ENCODE data around the gene MAML3. TPM values are rescaled to one million over a fixed set of nuclear protein-coding genes. Genes with fewer than 3 reads are reported as not detected.

MAML3 gene
- total RNA-seq, 1 experiment from 2014 or later = 0.89 TPM

GRCh38 chr4:139767168-139767567 lies 386.8 kb downstream of the MAML3 start:
- DNase-seq (ENCODE audit: unreplicated experiment) = no peak
- no peaks in the 10 kb centered on the region for H3K27me3 Mint-ChIP-seq (ENCODE audit: insufficient read depth, unreplicated experiment)
- BruUV-seq (replicated peaks) = no TSS peak
- intact Hi-C loops (cut with micrococcal nuclease) = no loop called here
- no peaks in the 10 kb centered on the region for H3K36me3 Mint-ChIP-seq (ENCODE audit: insufficient read depth, unreplicated experiment)
- H3K4me3 Mint-ChIP-seq (ENCODE audit: unreplicated experiment) = no peak overlapping the region
- H3K27ac Mint-ChIP-seq (ENCODE audit: low read depth, unreplicated experiment) = no peak overlapping the region
- no peaks in the 10 kb centered on the region for H3K9me3 Mint-ChIP-seq (ENCODE audit: unreplicated experiment)
- POLR2A ChIA-PET = no interaction called here
- CTCF ChIA-PET = no interaction called here
- H3K4me1 Mint-ChIP-seq (ENCODE audit: insufficient read depth, unreplicated experiment) = no peaks in the 10 kb centered on the region
- no peak for TF ChIP-seq CTCF (IDR thresholded peaks at IDR 0.05; ENCODE audit: unreplicated experiment)

- no TSS peak for BruUV-seq (replicated peaks)
- Mint-ChIP-seq H3K36me3 (ENCODE audit: insufficient read depth, unreplicated experiment) (no peaks in the 10 kb centered on the region), H3K4me3 (ENCODE audit: unreplicated experiment) (no peak overlapping the region)
Observed at GRCh38 chr4:139764686-139765310, 389.2 kb downstream of the MAML3 start.

GRCh38 chr4:139764182-139764581 lies 389.8 kb downstream of the MAML3 start:
- Mint-ChIP-seq H3K4me1 (ENCODE audit: insufficient read depth, unreplicated experiment) (no peaks in the 10 kb centered on the region), H3K36me3 (ENCODE audit: insufficient read depth, unreplicated experiment) (no peaks in the 10 kb centered on the region), H3K4me3 (ENCODE audit: unreplicated experiment) (no peak overlapping the region), H3K27me3 (ENCODE audit: insufficient read depth, unreplicated experiment) (no peaks in the 10 kb centered on the region), H3K27ac (ENCODE audit: low read depth, unreplicated experiment) (no peak overlapping the region), H3K9me3 (ENCODE audit: unreplicated experiment) (no peaks in the 10 kb centered on the region)
- BruUV-seq (replicated peaks) = no TSS peak
- intact Hi-C loops (cut with micrococcal nuclease) = no loop called here
- ChIA-PET CTCF (interaction anchor here (0.6 kb wide), 2 partner anchors 20 to 290 kb away, joined by 3 to 4 read pairs; no protein-coding TSS in a partner anchor), POLR2A (no interaction called here)
- no peak for DNase-seq (ENCODE audit: unreplicated experiment)
- no peak for TF ChIP-seq CTCF (IDR thresholded peaks at IDR 0.05; ENCODE audit: unreplicated experiment)

More at GRCh38 chr4:139764686-139765310, 389.2 kb downstream of the MAML3 start:
- intact Hi-C loops (cut with micrococcal nuclease) = no loop called here
- no peak for TF ChIP-seq CTCF (IDR thresholded peaks at IDR 0.05; ENCODE audit: unreplicated experiment)
- Mint-ChIP-seq H3K27me3 (ENCODE audit: insufficient read depth, unreplicated experiment) (no peaks in the 10 kb centered on the region), H3K27ac (ENCODE audit: low read depth, unreplicated experiment) (no peak overlapping the region), H3K9me3 (ENCODE audit: unreplicated experiment) (no peaks in the 10 kb centered on the region), H3K4me1 (ENCODE audit: insufficient read depth, unreplicated experiment) (no peaks in the 10 kb centered on the region)
- ChIA-PET CTCF (interaction anchor here (0.6 to 0.7 kb wide), 2 partner anchors 20 to 162 kb away, joined by 4 to 5 read pairs; no protein-coding TSS in a partner anchor), POLR2A (no interaction called here)
- DNase-seq (ENCODE audit: unreplicated experiment) = no peak

DNA sequence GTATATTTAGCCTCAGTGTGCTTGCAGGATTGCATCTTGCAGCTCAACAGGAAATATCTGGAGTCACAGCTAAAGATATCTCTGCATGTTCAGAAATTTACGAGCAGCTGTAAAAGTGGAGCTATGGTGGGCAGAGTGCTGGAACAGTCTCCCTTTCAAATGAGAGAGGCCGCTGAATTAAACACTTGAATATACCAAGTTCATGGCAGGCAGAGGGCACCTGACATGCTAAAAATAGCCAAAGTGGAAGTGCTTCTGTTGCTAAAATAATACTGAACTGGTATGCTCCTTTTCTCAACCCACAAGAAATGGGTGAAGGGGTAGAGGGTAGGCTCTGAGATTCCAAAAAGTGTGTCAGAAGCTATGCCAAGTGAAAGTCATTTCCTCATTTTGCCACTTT lies 390.3 kb downstream of the MAML3 start:
- H3K9me3 Mint-ChIP-seq (ENCODE audit: unreplicated experiment) = no peaks in the 10 kb centered on the region
- intact Hi-C loops (cut with micrococcal nuclease) = no loop called here
- no peak for TF ChIP-seq CTCF (IDR thresholded peaks at IDR 0.05; ENCODE audit: unreplicated experiment)
- no TSS peak for BruUV-seq (replicated peaks)
- no peak for DNase-seq (ENCODE audit: unreplicated experiment)
- CTCF ChIA-PET = interaction anchor here (0.6 kb wide), 1 partner anchor 290 kb away, joined by 3 read pairs; no protein-coding TSS in a partner anchor
- H3K4me3 Mint-ChIP-seq (ENCODE audit: unreplicated experiment) = no peak overlapping the region
- POLR2A ChIA-PET = no interaction called here
- no peak overlapping the region for H3K27ac Mint-ChIP-seq (ENCODE audit: low read depth, unreplicated experiment)
- H3K36me3 Mint-ChIP-seq (ENCODE audit: insufficient read depth, unreplicated experiment) = no peaks in the 10 kb centered on the region
- H3K27me3 Mint-ChIP-seq (ENCODE audit: insufficient read depth, unreplicated experiment) = no peaks in the 10 kb centered on the region
- H3K4me1 Mint-ChIP-seq (ENCODE audit: insufficient read depth, unreplicated experiment) = no peaks in the 10 kb centered on the region
